H1 (cell line): ENCODE data around the gene RASGRP1. TPM values are rescaled to one million over a fixed set of nuclear protein-coding genes. Genes with fewer than 3 reads are reported as not detected.

Experiments used
- CTCF ChIA-PET: fragments of 300-600 bp; sonication (Branson Sonifier 250); formaldehyde crosslinking; loops from one replicate; lab custom pipeline; 2021; ENCODE audit not compliant: partially characterized antibody; lab: Charles Lee
- POLR2A ChIA-PET: fragments of 300-600 bp; sonication (Branson Sonifier 250); formaldehyde crosslinking; loops from one replicate; lab custom pipeline; 2021; ENCODE audit warnings: inconsistent platforms; ENCODE audit not compliant: partially characterized antibody; lab: Charles Lee
- DNase-seq, 2 experiments: peaks; one replicate each; pipeline versions ENCODE4 v3.0.0 to v3.0.0-alpha.2; 2010 to 2022; ENCODE audit warnings: low spot score in 2 of 2, low read depth in 1 of 2, mixed read lengths in 1 of 2
- FAIRE-seq: peaks from 2 replicates; lab custom pipeline; 2011; peaks lifted over from hg19 to GRCh38; lab: Jason Lieb, UNC
- H2AFZ ChIP-seq: 2 replicates; pipeline ENCODE4 v1.8.1; 2012; ENCODE audit warnings: low read length, inconsistent platforms
- H2AK5ac ChIP-seq: 2 replicates; pipeline ENCODE4 v1.6.1; 2013; ENCODE audit warnings: low read depth, low read length
- H2BK120ac ChIP-seq: replicated peaks from 2 replicates; pipeline ENCODE3; 2013; ENCODE audit warnings: low read depth, low read length, inconsistent platforms
- H2BK12ac ChIP-seq: 2 replicates; pipeline ENCODE4 v1.6.1; 2013; ENCODE audit warnings: low read depth, low read length
- H2BK15ac ChIP-seq: 2 replicates; pipeline ENCODE4 v1.6.1; 2013; ENCODE audit warnings: low read length
- H2BK20ac ChIP-seq: 2 replicates; pipeline ENCODE4 v1.6.1; 2013; ENCODE audit warnings: low read length
- H2BK5ac ChIP-seq: 2 replicates; pipeline ENCODE4 v1.6.1; 2013; ENCODE audit warnings: low read depth, low read length
- H3K14ac ChIP-seq: 2 replicates; pipeline ENCODE4 v1.6.1; 2013; ENCODE audit warnings: inconsistent platforms; ENCODE audit not compliant: insufficient read length
- H3K18ac ChIP-seq: 2 replicates; pipeline ENCODE4 v1.6.1; 2013; ENCODE audit warnings: low read length; ENCODE audit errors: extremely low read depth
- H3K23ac ChIP-seq: 2 replicates; pipeline ENCODE4 v1.6.1; 2013; ENCODE audit warnings: inconsistent platforms; ENCODE audit not compliant: insufficient read length
- H3K23me2 ChIP-seq: 2 replicates; pipeline ENCODE4 v1.6.1; 2013; ENCODE audit warnings: low read depth, low read length
- H3K27ac ChIP-seq: 2 replicates; pipeline ENCODE4 v1.6.1; 2011; ENCODE audit warnings: low read depth, low read length, inconsistent platforms
- H3K27me3 ChIP-seq, 4 experiments: replicated peaks in 1 of 4; 1 replicate in 1 of 4; 2 replicates in 3 of 4; pipeline versions ENCODE4 v1.6.1 to v1.8.1; 2011 to 2013; ENCODE audit warnings: low read length in 3 of 4, mild to moderate bottlenecking in 3 of 4, inconsistent platforms in 2 of 4, mixed read lengths in 2 of 4, moderate library complexity in 1 of 4; ENCODE audit not compliant: control insufficient read depth in 3 of 4, insufficient read depth in 3 of 4; ENCODE audit errors: extremely low read depth in 1 of 4
- H3K36me3 ChIP-seq, 4 experiments: 2 replicates each; pipeline versions ENCODE4 v1.6.1 to v1.8.1; 2011 to 2013; ENCODE audit warnings: mild to moderate bottlenecking in 4 of 4, low read length in 3 of 4, moderate library complexity in 2 of 4, control low read depth in 1 of 4, inconsistent platforms in 1 of 4; ENCODE audit not compliant: insufficient read depth in 4 of 4, control insufficient read depth in 2 of 4
- H3K4ac ChIP-seq: replicated peaks from 2 replicates; pipeline ENCODE3; 2013; ENCODE audit warnings: low read length, low read depth, mixed read lengths, inconsistent platforms; ENCODE audit not compliant: insufficient read length
- H3K4me1 ChIP-seq, 4 experiments: replicated peaks in 1 of 4; 1 replicate in 1 of 4; 2 replicates in 3 of 4; pipeline versions ENCODE4 v1.6.1 to v1.8.1; 2011 to 2013; ENCODE audit warnings: low read length in 3 of 4, inconsistent platforms in 2 of 4, mixed read lengths in 1 of 4; ENCODE audit not compliant: insufficient read depth in 4 of 4, control insufficient read depth in 3 of 4
- H3K4me2 ChIP-seq, 2 experiments: 2 replicates each; pipeline versions ENCODE4 v1.6.1 to v1.8.1; 2011 to 2013; ENCODE audit warnings: low read depth in 2 of 2, low read length in 2 of 2, control low read depth in 1 of 2, inconsistent platforms in 1 of 2, mild to moderate bottlenecking in 1 of 2; ENCODE audit not compliant: insufficient read depth in 1 of 2
- H3K4me3 ChIP-seq, 4 experiments: fragments of 200-600, 300-600 bp in 1 of 4; sonication (generic), shearing (Covaris generic), sonication (Bioruptor Twin) in 1 of 4; 2 replicates each; pipeline versions ENCODE4 v1.5.1 to v1.8.1; 2011 to 2016; ENCODE audit warnings: low read length in 4 of 4, low read depth in 3 of 4, control low read depth in 2 of 4, inconsistent platforms in 2 of 4, mild to moderate bottlenecking in 2 of 4, mixed read lengths in 1 of 4, moderate library complexity in 1 of 4; ENCODE audit not compliant: insufficient read depth in 2 of 4; ENCODE audit errors: extremely low read depth in 1 of 4
- H3K56ac ChIP-seq: replicated peaks from 2 replicates; pipeline ENCODE3; 2013; ENCODE audit warnings: low read depth, mild to moderate bottlenecking, mixed read lengths, low read length, inconsistent platforms; ENCODE audit not compliant: insufficient read length
- H3K79me1 ChIP-seq: 2 replicates; pipeline ENCODE4 v1.6.1; 2013; ENCODE audit warnings: low read depth, low read length, control low read depth
- H3K79me2 ChIP-seq, 2 experiments: 2 replicates each; pipeline versions ENCODE4 v1.6.1 to v1.8.1; 2012 to 2013; ENCODE audit warnings: low read length in 2 of 2, mild to moderate bottlenecking in 2 of 2, inconsistent platforms in 1 of 2; ENCODE audit not compliant: insufficient read depth in 2 of 2, control insufficient read depth in 1 of 2
- H3K9ac ChIP-seq, 4 experiments: replicated peaks in 1 of 4; 1 replicate in 1 of 4; 2 replicates in 3 of 4; pipeline versions ENCODE4 v1.6.1 to v1.8.1; 2011 to 2013; ENCODE audit warnings: low read depth in 3 of 4, low read length in 3 of 4, control low read depth in 2 of 4, mild to moderate bottlenecking in 2 of 4, moderate library complexity in 2 of 4, inconsistent platforms in 1 of 4; ENCODE audit errors: extremely low read depth in 1 of 4
- H3K9me3 ChIP-seq, 2 experiments: 2 replicates each; pipeline versions ENCODE4 v1.6.1 to v1.8.1; 2012 to 2013; ENCODE audit warnings: mild to moderate bottlenecking in 2 of 2, moderate library complexity in 2 of 2, control low read depth in 1 of 2, inconsistent platforms in 1 of 2, low read depth in 1 of 2, low read length in 1 of 2, mixed read lengths in 1 of 2; ENCODE audit not compliant: insufficient read depth in 2 of 2
- H4K20me1 ChIP-seq, 2 experiments: replicated peaks in 1 of 2; 2 replicates each; pipeline versions ENCODE3 to v1.8.1; 2011 to 2013; ENCODE audit warnings: inconsistent platforms in 2 of 2, low read length in 2 of 2, mild to moderate bottlenecking in 1 of 2; ENCODE audit not compliant: insufficient read depth in 2 of 2, control insufficient read depth in 1 of 2
- H4K5ac ChIP-seq: 2 replicates; pipeline ENCODE4 v1.6.1; 2013; ENCODE audit warnings: low read length, low read depth, mixed read lengths, inconsistent platforms; ENCODE audit not compliant: insufficient read length
- H4K8ac ChIP-seq: 2 replicates; pipeline ENCODE4 v1.8.0; 2013; ENCODE audit warnings: mild to moderate bottlenecking, moderate library complexity, low read length, inconsistent platforms; ENCODE audit not compliant: insufficient read depth; ENCODE audit errors: extremely low read depth
- H4K91ac ChIP-seq: replicated peaks from 2 replicates; pipeline ENCODE3; 2013; ENCODE audit warnings: low read length, mixed read lengths, inconsistent platforms; ENCODE audit not compliant: insufficient read length
- HDAC6 ChIP-seq: IDR thresholded peaks from one replicate; pipeline ENCODE4 v1.7.1; 2012; ENCODE audit warnings: low read depth, mild to moderate bottlenecking, inconsistent platforms, low read length, moderate library complexity
- WGBS, 2 experiments: shearing (Covaris generic) in 1 of 2; methylation state at CpG; one replicate each; pipeline versions ENCODE4 v1.1.6 to v1.1.7; 2013 to 2015; ENCODE audit warnings: low lambda C conversion rate in 2 of 2, mixed read lengths in 2 of 2, inconsistent platforms in 1 of 2, low coverage in 1 of 2, missing lambda C conversion rate in 1 of 2; ENCODE audit not compliant: insufficient replicate concordance in 2 of 2, insufficient coverage in 1 of 2, insufficient read length in 1 of 2; ENCODE audit errors: extremely low coverage in 1 of 2, missing lambda C conversion rate in 1 of 2; 5-methylcytosine and 5-hydroxymethylcytosine counted together
- polyA plus RNA-seq, 7 experiments: library from polyadenylated mRNA; depleted of rRNA in 3 of 7; stranded (reverse) in 5 of 7; unstranded in 2 of 7; fragments of >200 nt in 5 of 7; fragments of 200-250 nt in 2 of 7; gene quantifications; 1 replicate in 5 of 7; 2 replicates in 1 of 7; 4 replicates in 1 of 7; pipeline versions ENCODE4 v1.2.1 to v1.2.3, GENCODE V29; 2011 to 2013; ENCODE audit warnings: missing spikeins in 2 of 7, mixed read lengths in 2 of 7
- total RNA-seq: library from RNA; stranded (reverse); fragmentation: NEBNext Ultra II Directional; extraction: Animal tissue kit (Norgen Biotek cat#: 25700); gene quantifications from 2 replicates; pipeline ENCODE4 v1.2.1, GENCODE V29; 2021
- TF ChIP-seq, protein P1 (sequence below): IDR thresholded peaks from 2 replicates; pipeline ENCODE4 v1.6.1; 2011; ENCODE audit warnings: low read depth, mild to moderate bottlenecking, low read length; ENCODE audit not compliant: insufficient read depth

The RASGRP1 gene
- total and polyA plus RNA-seq, 2 of the 8 experiments (the other 6 are each of a cell fraction or from before 2014, with no cell fraction given): 1.1 to 2.1 TPM

DNA sequence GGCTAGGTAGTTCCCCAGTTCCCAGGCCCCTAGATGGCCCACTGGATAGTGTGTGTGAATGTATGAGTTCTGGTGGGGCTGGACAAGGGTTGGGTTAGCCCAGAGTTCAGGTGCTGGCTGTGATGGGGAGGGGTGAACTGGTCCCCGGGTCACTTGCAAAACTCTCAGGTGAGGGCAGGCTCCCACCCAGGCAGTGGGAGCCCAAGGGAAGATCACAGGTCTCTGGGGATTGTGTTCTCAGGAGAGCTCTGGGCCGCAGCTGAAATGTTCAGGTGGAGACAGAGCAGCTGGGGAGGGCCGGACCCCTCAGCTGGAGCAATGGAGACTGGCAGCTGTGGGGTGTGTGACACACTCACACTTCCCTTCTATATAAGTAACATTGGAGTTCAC is 123.5 kb downstream of the RASGRP1 start:
- H3K14ac ChIP-seq: no peak overlapping the region
- no peak overlapping the region for H3K9ac ChIP-seq
- no peaks in the 10 kb centered on the region for H3K79me1 ChIP-seq
- no peak overlapping the region for H2AFZ ChIP-seq
- no peaks in the 10 kb centered on the region for H3K27me3 ChIP-seq
- no peak overlapping the region for H2BK5ac ChIP-seq
- TF ChIP-seq HDAC6: no peak
- TF ChIP-seq, protein P1, sequence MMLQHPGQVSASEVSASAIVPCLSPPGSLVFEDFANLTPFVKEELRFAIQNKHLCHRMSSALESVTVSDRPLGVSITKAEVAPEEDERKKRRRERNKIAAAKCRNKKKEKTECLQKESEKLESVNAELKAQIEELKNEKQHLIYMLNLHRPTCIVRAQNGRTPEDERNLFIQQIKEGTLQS: no peak
- TF ChIP-seq, all 59 proteins: peak for 0
- no peak overlapping the region for H3K4me3 ChIP-seq
- no peak overlapping the region for H3K27ac ChIP-seq
- H3K56ac ChIP-seq: no peak overlapping the region
- H3K23me2 ChIP-seq: no peaks in the 10 kb centered on the region
- no peak overlapping the region for H3K18ac ChIP-seq
- no peaks in the 10 kb centered on the region for H4K20me1 ChIP-seq
- no peak overlapping the region for H2BK12ac ChIP-seq
- no peak overlapping the region for H4K5ac ChIP-seq
- no peak overlapping the region for H2BK15ac ChIP-seq
- WGBS, 2 experiments: 92% methylated on average over 3 of the region's 3 CpGs; no CpG with 5 or more reads in 1 of the 2 experiments
- FAIRE-seq (no peak), DNase-seq (no peak)
- POLR2A ChIA-PET: interaction anchor here (4.2 kb wide), 1 partner anchor 13 kb away, joined by 34 read pairs; the partner anchor contains the start of gene FAM98B
- H2AK5ac ChIP-seq: no peak overlapping the region
- no peak overlapping the region for H2BK120ac ChIP-seq
- no peak overlapping the region for H4K91ac ChIP-seq
- CTCF ChIA-PET: interaction anchor here (0.5 to 4.8 kb wide), 51 partner anchors 8 to 712 kb away, joined by 3 to 61 read pairs (median 5); partner anchors contain the start of genes FAM98B and RASGRP1
- H3K4ac ChIP-seq: no peak overlapping the region
- no peaks in the 10 kb centered on the region for H3K79me2 ChIP-seq
- no peaks in the 10 kb centered on the region for H3K36me3 ChIP-seq
- H3K23ac ChIP-seq: no peak overlapping the region
- H4K8ac ChIP-seq: no peak overlapping the region
- peaks cover 0 to 4% (median 3%) of the 10 kb centered on the region in 4 experiments; a peak in 3 of 7 replicates for H3K4me1 ChIP-seq
- H3K4me2 ChIP-seq: no peak overlapping the region
- H2BK20ac ChIP-seq: no peak overlapping the region
- H3K9me3 ChIP-seq: no peaks in the 10 kb centered on the region
